RPMI8226 (cell line): ENCODE measurements around the gene DACT2.
"Not testable (repeated sequence)": the region's sequence is repeated elsewhere in the genome, so short reads cannot be mapped to it uniquely, and the experiment has no call there.

Experiments
- DNase-seq: peaks from one replicate; pipeline ENCODE4 v3.0.0-alpha.2; 2015

DACT2 gene

DNA sequence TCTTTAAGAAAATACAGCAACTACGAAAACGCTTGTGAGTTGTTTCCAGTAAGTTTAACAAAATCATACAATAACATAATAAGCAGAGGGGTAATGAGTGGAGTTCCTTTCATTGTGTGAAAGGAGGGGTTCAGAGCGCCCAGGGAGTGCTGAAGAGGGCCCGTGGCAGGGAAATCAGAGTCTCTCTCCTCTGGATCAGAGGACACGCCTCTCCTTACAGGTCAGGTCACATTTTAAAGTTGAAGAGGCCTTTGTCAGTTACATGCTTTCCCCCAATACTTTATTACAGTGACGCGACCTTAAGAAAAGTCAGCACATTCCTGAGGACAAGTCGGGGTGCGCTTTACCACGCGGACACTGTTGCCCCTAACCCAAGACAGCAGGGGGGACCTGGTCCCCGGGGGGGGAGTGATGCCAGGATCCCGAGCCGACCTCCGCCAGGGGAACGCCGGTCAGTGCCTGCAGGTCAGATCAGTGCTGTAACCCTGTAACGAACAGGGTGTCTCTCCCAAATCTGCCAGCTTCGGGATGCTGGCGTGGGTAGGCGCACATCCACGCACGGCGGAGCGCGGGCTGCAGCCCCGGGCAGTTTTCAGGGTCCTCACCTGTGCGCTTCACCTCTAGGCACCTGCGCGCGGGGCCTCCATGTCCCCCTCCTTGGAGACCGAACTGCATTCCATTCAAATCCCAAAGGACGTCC, 848 bp downstream of the DACT2 start:
- no peak for DNase-seq

DNA sequence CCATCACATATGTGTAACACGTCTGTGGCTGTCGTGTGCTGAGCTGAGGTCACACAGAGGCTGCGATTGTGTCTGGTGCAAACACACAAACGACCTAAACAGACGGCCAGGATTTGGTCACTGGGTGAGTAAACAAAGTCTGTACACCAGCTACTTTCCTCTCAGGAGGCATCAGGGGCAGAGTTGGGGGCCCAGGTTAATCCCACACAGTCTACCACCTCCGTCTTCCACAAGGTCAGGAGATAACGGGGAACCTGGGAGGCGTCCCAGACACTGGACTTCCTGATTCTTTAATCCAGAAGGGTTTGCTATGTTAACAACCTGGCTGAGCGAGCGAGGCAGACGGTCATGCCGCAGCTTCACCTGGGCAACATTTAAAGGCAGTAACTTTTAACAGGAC, 1.5 kb downstream of the DACT2 start:
- no peak for DNase-seq

DNA sequence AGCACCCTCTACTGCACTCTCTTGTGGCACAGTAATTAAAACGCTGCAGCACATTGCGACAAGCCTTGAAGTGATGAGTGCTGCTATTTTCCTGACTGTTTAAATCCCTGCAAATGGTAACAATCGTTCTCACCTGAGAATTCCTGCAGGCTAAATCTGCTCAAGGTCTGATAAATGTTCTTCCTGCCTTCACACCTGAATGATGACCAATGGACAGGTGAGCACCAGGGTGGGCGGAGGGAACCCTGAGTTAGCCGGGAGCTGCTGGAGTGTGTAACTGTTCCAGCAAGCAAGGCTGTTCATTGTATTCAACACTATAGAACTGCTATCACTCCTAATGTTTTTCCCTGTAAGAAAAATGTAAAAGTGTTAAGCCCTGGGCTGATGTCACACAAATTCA, 4.0 kb downstream of the DACT2 start:
- no peak for DNase-seq

- peak; percentile 21 for DNase-seq
These were observed 4.6 kb downstream of the DACT2 start for GRCh38 chr6:168314948-168315347.

DNA sequence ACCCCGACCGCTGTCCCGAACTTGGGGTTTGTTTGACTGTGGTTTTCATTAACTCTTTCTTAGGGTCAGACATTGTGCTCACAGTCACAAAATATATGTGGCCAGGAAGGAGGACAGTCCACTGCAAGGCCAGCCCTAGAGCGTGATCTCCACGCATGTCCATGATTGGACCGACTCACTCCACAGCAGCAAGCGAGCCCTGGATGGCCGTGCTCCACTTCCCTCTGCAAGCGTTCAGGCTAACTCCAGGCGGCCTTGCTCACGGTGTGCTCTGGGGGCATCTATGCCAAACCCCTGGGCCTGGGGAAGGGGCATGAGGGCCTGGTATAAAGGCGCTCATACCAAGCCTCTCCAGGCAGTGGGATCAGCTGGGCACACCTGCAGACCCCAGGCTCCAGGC, 5.6 kb downstream of the DACT2 start:
- no peak for DNase-seq

- no peak for DNase-seq
These were observed 6.1 kb downstream of the DACT2 start for GRCh38 chr6:168313431-168314011.

- DNase-seq = not testable (repeated sequence)
These were observed 7.5 kb downstream of the DACT2 start for GRCh38 chr6:168312125-168312507.

GRCh38 chr6:168311410-168312124, 8.0 kb downstream of the DACT2 start:
- no peak for DNase-seq

DNA sequence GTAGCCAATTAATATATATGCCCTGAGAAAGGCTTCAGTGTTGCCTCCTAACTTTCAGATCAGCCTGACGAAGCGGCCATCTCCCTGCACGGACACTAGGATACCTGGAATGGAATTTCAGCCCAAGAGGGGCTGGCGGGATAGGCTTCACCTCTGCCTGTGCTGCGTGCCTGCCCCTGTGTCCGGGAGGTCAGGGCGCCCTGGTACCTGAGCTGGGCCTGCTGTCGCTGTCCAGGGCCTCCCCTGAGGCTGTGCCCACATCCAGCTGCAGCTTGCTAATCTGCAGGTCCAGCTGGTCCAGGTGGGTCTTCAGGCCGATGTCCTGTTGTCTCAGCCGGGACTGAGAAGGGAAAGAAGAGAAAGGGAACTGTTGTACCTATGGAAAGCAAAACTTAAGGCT, 8.6 kb downstream of the DACT2 start:
- DNase-seq = no peak

GRCh38 chr6:168310403-168310802, 9.2 kb downstream of the DACT2 start:
- no peak for DNase-seq

- no peak for DNase-seq
These were observed 9.6 kb downstream of the DACT2 start for GRCh38 chr6:168309997-168310396.

- no peak for DNase-seq
These were observed 10.4 kb downstream of the DACT2 start for GRCh38 chr6:168309183-168309582.

GRCh38 chr6:168308390-168309144, 11.0 kb downstream of the DACT2 start:
- DNase-seq = no peak

DNA sequence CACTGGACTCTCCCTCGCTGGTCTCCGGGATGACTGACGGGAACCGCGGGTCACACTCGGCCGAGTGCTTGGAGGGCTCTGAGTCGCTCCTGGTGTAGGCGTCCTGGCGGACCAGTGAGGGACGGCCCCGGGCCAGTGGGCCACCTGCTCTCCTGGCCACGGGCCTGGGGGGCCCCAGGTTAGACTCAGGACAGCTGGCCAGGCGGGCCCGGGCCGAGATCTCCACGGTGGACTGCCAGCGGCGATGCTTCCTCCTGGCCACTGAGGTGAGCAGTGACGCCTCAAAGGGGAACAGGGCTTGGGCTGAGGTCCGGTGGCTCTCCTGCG, 11.9 kb downstream of the DACT2 start:
- no peak for DNase-seq

DNA sequence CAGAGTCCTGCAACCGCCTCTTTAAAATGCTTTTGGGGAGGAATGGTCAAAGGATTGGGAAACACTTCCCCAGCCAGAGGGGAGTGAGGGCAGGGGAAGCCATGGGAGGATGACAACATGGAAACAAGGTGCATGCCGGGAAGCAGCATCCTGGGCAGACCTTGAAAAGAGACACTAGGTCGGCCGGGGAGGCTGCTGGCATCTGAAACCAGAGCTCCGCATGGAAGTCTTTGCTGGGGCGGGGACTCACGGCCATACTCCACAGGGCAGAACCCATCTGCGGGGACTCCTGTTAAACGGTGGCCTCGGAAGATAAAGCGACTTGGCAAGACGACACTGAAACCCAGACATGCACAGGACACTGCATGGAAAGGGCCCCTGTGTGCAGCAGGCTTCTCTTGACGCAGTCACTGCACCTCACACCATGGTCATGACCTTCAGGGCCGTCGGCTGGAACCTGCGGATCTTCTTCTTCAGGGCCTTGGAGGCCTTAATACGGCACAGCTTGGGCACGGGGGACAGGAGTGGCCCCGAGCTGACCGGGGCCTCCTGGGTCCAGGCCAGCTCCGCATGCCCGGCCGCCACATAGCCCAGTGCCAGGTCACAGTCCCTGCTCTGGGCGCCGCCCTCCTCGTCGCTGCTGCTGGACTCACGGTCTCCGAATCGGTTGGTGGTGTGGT, 12.4 kb downstream of the DACT2 start:
- no peak for DNase-seq

- DNase-seq = no peak
These were observed 13.7 kb downstream of the DACT2 start for GRCh38 chr6:168305863-168306262.

GRCh38 chr6:168305096-168305749, 14.4 kb downstream of the DACT2 start:
- no peak for DNase-seq

DNA sequence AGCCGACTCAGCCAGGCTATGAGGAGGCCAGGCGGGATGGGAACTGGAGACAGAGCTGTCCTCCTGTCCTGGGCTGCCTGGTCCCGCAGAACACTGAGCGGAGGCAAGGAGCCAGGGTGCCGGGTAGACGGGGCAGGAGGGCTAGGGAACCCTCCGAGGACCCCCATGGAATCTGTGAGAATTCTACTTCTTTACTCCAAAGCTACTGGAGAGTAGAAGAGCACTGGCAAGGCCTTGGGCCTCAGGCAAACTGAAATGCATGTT, 14.9 kb downstream of the DACT2 start:
- no peak for DNase-seq

DNA sequence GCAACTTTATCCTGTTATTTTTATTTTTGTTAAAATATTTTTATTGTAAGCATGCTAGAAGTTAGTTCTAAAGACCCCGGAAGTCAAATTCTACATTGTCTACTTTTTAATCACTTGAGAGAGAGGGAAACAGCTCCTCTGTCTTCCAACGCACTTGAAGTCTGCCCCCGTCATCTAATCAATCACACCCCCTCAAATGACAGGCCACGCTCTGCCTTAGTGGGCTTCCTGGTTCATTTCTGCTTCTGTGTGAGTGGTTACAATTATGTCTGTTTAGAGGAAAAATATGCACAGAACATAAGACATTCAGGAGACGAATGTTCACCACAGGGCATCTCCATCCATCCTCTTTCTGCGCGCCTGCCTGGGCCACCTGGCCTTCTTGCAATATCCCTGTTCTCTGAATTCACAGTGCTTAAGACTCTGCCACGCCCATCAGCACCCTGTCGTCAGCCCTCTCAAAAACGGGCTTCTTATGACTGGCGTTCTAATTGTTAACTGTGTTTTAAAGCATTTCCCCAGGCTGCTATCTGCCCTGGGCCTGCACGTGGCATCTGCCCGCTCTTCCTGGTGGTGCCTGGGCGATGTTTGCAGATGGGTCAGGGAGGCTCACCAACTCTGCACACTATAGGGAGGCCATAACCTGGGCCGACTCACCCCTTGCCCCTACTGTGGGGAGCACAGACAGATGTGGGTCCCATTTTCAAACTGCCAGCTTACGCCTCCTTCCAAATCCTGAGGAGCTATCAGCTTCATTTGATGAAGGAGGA, 15.4 kb downstream of the DACT2 start:
- DNase-seq = no peak

DNA sequence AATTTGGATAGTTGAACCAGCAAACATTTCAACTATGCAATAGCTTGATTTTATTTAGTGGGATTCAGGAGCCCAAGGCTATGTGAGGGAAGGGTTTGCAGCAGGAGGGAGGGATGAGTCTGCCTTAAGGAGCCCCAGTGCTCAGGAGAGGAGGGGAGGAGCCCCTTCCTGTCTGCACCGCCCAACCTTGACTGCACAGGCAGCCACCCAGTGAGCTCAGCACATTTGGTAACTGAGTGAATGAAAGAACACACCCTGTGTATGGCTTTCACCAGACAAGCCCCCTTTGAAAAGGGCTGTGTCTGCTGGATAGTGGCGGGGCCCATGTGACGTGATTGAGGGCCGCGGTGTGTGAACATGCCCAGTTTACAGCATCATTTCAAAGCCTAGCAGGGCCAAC, 17.0 kb downstream of the DACT2 start:
- DNase-seq = no peak

DNA sequence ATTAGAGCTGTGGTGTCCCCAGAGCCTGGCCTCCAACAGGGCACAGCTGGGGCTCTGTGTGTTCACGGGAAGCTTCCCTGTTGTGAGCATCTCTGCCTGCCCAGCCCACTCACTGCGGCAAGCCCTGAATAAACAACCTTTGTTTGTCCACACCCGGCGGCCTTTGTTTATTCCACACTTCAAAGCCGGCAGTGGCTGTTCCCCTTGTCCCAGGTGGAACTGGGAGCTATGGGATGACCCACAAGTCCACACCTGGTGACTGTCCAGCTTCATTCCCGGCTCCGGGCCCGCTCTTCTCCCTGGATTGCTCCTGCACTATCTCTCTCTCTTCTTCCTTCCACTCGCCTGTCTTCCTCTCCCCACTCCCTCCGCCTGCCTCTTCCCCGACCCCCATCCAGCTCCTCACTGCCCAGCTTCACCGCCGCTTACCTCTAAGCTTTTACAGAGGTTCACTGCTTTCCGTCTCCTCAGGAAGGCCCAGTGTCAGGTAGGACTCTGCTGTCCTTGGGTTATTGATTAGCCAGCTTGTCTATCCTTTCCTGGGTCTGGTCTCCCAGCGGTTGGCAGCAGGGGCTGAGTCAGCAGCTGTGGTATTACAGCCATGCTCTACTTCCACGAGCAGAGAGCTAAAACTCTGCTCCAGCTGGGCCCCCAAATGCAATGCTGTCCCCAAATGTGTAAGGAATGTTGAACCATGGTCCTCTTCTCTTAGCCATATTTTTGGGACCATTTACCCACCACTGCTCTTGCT, 17.8 kb downstream of the DACT2 start:
- no peak for DNase-seq
